ENCODE data around the gene KREMEN1. TPM values are rescaled to one million over a fixed set of nuclear protein-coding genes. Genes with fewer than 3 reads are reported as not detected.

Gene KREMEN1
- total RNA-seq, 2 experiments from 2014 or later = not detected

DNA sequence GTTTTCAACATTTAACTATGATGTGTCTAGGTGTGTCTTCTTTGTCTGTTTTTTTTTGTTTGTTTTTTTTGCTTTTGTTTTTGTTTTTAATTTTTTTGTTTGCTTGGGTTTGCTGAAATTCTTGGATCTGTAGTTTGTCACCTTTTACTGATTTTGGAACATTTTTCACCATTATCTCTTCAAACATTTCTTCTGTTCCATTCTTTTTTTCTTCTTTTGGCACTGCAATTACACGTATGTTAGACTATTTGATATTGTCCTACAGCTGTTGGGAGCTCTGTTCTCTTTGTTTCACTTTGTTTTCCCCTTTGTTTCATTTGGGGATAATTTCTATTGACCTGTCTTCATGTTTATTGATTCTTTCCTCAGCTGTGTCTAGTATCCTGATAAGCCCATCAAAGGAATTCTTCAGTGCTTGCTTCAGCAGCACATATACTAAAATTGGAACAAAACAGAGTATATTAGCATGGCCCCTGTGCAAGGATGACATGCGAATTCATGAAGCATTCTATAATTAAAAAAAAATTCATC, 60.8 kb downstream of the KREMEN1 start:
- H3K9me3 ChIP-seq (ENCODE audit: control insufficient read depth in 1 of 2, insufficient read depth in 1 of 2, low read length in 2 of 2) = no peaks in the 10 kb centered on the region
- no peaks in the 10 kb centered on the region for H3K9me3 Mint-ChIP-seq
- H3K27ac ChIP-seq (ENCODE audit: low read depth in 1 of 2, low read length in 2 of 2) = no peak overlapping the region
- DNase-seq = no peak
- no peaks in the 10 kb centered on the region for H3K4me1 ChIP-seq (ENCODE audit: insufficient read depth, low read length)
- no peak overlapping the region for H3K4me3 Mint-ChIP-seq
- ATAC-seq (ENCODE audit: poor library complexity) = no peak
- POLR2A ChIA-PET = no interaction called here
- TF ChIP-seq, protein P1, sequence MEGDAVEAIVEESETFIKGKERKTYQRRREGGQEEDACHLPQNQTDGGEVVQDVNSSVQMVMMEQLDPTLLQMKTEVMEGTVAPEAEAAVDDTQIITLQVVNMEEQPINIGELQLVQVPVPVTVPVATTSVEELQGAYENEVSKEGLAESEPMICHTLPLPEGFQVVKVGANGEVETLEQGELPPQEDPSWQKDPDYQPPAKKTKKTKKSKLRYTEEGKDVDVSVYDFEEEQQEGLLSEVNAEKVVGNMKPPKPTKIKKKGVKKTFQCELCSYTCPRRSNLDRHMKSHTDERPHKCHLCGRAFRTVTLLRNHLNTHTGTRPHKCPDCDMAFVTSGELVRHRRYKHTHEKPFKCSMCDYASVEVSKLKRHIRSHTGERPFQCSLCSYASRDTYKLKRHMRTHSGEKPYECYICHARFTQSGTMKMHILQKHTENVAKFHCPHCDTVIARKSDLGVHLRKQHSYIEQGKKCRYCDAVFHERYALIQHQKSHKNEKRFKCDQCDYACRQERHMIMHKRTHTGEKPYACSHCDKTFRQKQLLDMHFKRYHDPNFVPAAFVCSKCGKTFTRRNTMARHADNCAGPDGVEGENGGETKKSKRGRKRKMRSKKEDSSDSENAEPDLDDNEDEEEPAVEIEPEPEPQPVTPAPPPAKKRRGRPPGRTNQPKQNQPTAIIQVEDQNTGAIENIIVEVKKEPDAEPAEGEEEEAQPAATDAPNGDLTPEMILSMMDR (IDR thresholded peaks at IDR 0.05) = no peak
- H3K36me3 ChIP-seq (ENCODE audit: insufficient read depth, low read length) = no peaks in the 10 kb centered on the region
- H3K4me3 ChIP-seq (ENCODE audit: low read length) = no peak overlapping the region
- peaks cover 9% of the 10 kb centered on the region for H3K27me3 Mint-ChIP-seq
- CTCF ChIA-PET = no interaction called here
- no peaks in the 10 kb centered on the region for H3K27me3 ChIP-seq (ENCODE audit: control insufficient read depth in 1 of 2, insufficient read depth in 2 of 2, low read length in 2 of 2)
- no peaks in the 10 kb centered on the region for H3K4me1 Mint-ChIP-seq (ENCODE audit: low read depth)
- no peak overlapping the region for H3K27ac Mint-ChIP-seq
- H3K36me3 Mint-ChIP-seq (ENCODE audit: low read depth) = no peaks in the 10 kb centered on the region
- intact Hi-C loops (cut with DNase I, micrococcal nuclease) = no loop called here

DNA sequence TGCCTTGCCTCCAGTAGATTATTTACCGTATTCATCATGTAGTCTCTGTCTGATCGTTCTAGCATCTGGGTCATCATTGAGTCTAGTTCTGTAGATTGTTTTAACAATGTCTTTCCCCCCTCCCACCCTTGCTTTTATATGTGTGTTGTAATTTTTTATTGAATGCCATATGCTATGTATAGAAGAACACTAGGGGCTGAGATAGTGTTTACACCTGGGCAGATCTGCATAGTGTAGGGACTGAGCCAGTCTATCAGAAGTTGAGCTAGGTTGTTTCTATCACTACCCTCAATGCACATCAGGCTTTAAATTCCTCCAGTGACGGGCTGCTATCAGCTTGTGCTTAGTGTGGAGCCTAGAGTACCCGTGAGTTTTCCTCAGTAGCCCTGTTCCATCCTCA, 61.6 kb downstream of the KREMEN1 start:
- Mint-ChIP-seq H3K27ac (no peak overlapping the region), H3K27me3 (peaks cover 9% of the 10 kb centered on the region), H3K4me1 (ENCODE audit: low read depth) (no peaks in the 10 kb centered on the region), H3K36me3 (ENCODE audit: low read depth) (no peaks in the 10 kb centered on the region), H3K4me3 (no peak overlapping the region), H3K9me3 (no peaks in the 10 kb centered on the region)
- Histone ChIP-seq H3K9me3 (ENCODE audit: control insufficient read depth in 1 of 2, insufficient read depth in 1 of 2, low read length in 2 of 2) (no peaks in the 10 kb centered on the region), H3K4me1 (ENCODE audit: insufficient read depth, low read length) (no peaks in the 10 kb centered on the region), H3K4me3 (ENCODE audit: low read length) (no peak overlapping the region), H3K36me3 (ENCODE audit: insufficient read depth, low read length) (no peaks in the 10 kb centered on the region), H3K27me3 (ENCODE audit: control insufficient read depth in 1 of 2, insufficient read depth in 2 of 2, low read length in 2 of 2) (no peaks in the 10 kb centered on the region), H3K27ac (ENCODE audit: low read depth in 1 of 2, low read length in 2 of 2) (no peak overlapping the region)
- DNase-seq = no peak
- TF ChIP-seq, protein P1 (IDR thresholded peaks at IDR 0.05) = no peak
- CTCF ChIA-PET = no interaction called here
- POLR2A ChIA-PET = no interaction called here
- intact Hi-C loops (cut with DNase I, micrococcal nuclease) = no loop called here
- no peak for ATAC-seq (ENCODE audit: poor library complexity)

DNA sequence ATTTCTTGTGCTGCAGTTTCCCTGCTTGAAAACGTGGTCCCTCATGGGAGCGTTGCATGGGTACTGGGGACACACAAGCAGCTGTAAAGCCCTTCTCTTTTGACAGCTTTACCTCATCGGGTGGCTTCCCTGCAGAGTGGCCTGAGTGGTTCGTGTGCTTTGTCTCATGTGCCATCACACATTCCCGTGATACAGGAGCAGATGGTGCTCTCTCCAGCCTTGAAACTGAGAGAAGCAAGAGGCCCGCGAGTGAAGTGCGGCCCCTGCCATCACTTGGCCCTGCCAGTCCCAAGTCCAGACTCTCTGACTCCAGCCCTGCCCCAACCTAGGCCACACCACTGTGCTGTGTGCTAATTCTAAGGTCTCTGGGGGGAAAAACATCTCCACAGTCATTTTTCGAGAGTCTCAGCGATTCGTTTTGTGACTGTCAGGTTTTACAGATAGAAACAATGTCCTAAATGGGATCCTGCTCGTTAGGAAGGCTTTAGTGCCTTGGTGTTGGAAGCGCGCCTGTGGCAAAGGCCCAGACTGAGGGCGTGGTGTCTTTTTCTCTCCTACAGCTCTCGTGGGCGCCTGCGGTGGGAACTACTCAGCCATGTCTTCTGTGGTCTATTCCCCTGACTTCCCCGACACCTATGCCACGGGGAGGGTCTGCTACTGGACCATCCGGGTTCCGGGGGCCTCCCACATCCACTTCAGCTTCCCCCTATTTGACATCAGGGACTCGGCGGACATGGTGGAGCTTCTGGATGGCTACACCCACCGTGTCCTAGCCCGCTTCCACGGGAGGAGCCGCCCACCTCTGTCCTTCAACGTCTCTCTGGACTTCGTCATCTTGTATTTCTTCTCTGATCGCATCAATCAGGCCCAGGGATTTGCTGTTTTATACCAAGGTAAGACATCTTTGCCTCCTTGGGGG, 64.2 kb downstream of the KREMEN1 start:
- Histone ChIP-seq H3K4me3 (ENCODE audit: low read length) (no peak overlapping the region), H3K36me3 (ENCODE audit: insufficient read depth, low read length) (no peaks in the 10 kb centered on the region), H3K4me1 (ENCODE audit: insufficient read depth, low read length) (no peaks in the 10 kb centered on the region), H3K27ac (ENCODE audit: low read depth in 1 of 2, low read length in 2 of 2) (no peak overlapping the region), H3K27me3 (ENCODE audit: control insufficient read depth in 1 of 2, insufficient read depth in 2 of 2, low read length in 2 of 2) (no peaks in the 10 kb centered on the region), H3K9me3 (ENCODE audit: control insufficient read depth in 1 of 2, insufficient read depth in 1 of 2, low read length in 2 of 2) (no peaks in the 10 kb centered on the region)
- Mint-ChIP-seq H3K4me1 (ENCODE audit: low read depth) (no peaks in the 10 kb centered on the region), H3K4me3 (no peak overlapping the region), H3K27ac (no peak overlapping the region), H3K9me3 (no peaks in the 10 kb centered on the region), H3K27me3 (peaks cover 9% of the 10 kb centered on the region), H3K36me3 (ENCODE audit: low read depth) (no peaks in the 10 kb centered on the region)
- POLR2A ChIA-PET = no interaction called here
- intact Hi-C loops (cut with DNase I, micrococcal nuclease) = no loop called here
- TF ChIP-seq, protein P1 (IDR thresholded peaks at IDR 0.05) = no peak
- CTCF ChIA-PET = no interaction called here
- DNase-seq (no peak), ATAC-seq (ENCODE audit: poor library complexity) (no peak)

Measured in CD4-positive, alpha-beta T cell (primary cell).